Measurements from ENCODE around the gene SAXO1. TPM values are rescaled to one million over a fixed set of nuclear protein-coding genes. Genes with fewer than 3 reads are reported as not detected.

The SAXO1 gene
- polyA plus RNA-seq, 1 donor from 2014 or later: not detected

GRCh38 chr9:18981476-18982261, 51.3 kb downstream of the SAXO1 start:
- Histone ChIP-seq H3K4me2 (ENCODE audit: low read length) (no peak overlapping the region), H2AFZ (ENCODE audit: low read depth, low read length) (no peak overlapping the region), H3K27ac (ENCODE audit: low read length) (no peak overlapping the region), H3K27me3 (ENCODE audit: insufficient read depth, low read depth, low read length) (no peaks in the 10 kb centered on the region), H3K36me3 (ENCODE audit: insufficient read depth, low read length) (no peaks in the 10 kb centered on the region), H3K9me3 (ENCODE audit: low read length) (peaks cover 5% of the 10 kb centered on the region), H3K9ac (ENCODE audit: low read length) (no peak overlapping the region), H3K4me3 (ENCODE audit: low read length) (no peak overlapping the region), H4K20me1 (ENCODE audit: insufficient read depth) (no peaks in the 10 kb centered on the region), H3F3A (ENCODE audit: insufficient read depth, low read length, poor library complexity, severe bottlenecking) (no peaks in the 10 kb centered on the region), H3K9me2 (ENCODE audit: insufficient read depth, low read length) (no peaks in the 10 kb centered on the region), H3K79me2 (replicated peaks; ENCODE audit: insufficient read depth, low read length) (no peaks in the 10 kb centered on the region)
- TF ChIP-seq MXI1 (conservative IDR thresholded peaks at IDR 0.05; ENCODE audit: poor library complexity, severe bottlenecking) (no peak), EP300 (conservative IDR thresholded peaks at IDR 0.05; ENCODE audit: poor library complexity, severe bottlenecking) (no peak), SMC3 (conservative IDR thresholded peaks at IDR 0.05; ENCODE audit: poor library complexity) (no peak), RAD21 (conservative IDR thresholded peaks at IDR 0.05) (no peak)
- TF ChIP-seq, protein P1, sequence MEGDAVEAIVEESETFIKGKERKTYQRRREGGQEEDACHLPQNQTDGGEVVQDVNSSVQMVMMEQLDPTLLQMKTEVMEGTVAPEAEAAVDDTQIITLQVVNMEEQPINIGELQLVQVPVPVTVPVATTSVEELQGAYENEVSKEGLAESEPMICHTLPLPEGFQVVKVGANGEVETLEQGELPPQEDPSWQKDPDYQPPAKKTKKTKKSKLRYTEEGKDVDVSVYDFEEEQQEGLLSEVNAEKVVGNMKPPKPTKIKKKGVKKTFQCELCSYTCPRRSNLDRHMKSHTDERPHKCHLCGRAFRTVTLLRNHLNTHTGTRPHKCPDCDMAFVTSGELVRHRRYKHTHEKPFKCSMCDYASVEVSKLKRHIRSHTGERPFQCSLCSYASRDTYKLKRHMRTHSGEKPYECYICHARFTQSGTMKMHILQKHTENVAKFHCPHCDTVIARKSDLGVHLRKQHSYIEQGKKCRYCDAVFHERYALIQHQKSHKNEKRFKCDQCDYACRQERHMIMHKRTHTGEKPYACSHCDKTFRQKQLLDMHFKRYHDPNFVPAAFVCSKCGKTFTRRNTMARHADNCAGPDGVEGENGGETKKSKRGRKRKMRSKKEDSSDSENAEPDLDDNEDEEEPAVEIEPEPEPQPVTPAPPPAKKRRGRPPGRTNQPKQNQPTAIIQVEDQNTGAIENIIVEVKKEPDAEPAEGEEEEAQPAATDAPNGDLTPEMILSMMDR (IDR thresholded peaks at IDR 0.05; ENCODE audit: poor library complexity, severe bottlenecking): no peak

- Histone ChIP-seq H3K27ac (ENCODE audit: low read length) (no peak overlapping the region), H3K9me3 (ENCODE audit: low read length) (peaks cover 5% of the 10 kb centered on the region), H3K4me3 (ENCODE audit: low read length) (no peak overlapping the region), H4K20me1 (ENCODE audit: insufficient read depth) (no peaks in the 10 kb centered on the region), H3K36me3 (ENCODE audit: insufficient read depth, low read length) (no peaks in the 10 kb centered on the region), H3K79me2 (replicated peaks; ENCODE audit: insufficient read depth, low read length) (no peaks in the 10 kb centered on the region), H3K9me2 (ENCODE audit: insufficient read depth, low read length) (no peaks in the 10 kb centered on the region), H3K9ac (ENCODE audit: low read length) (no peak overlapping the region), H3K27me3 (ENCODE audit: insufficient read depth, low read depth, low read length) (no peaks in the 10 kb centered on the region), H3K4me2 (ENCODE audit: low read length) (no peak overlapping the region), H2AFZ (ENCODE audit: low read depth, low read length) (no peak overlapping the region), H3F3A (ENCODE audit: insufficient read depth, low read length, poor library complexity, severe bottlenecking) (no peaks in the 10 kb centered on the region)
- TF ChIP-seq SMC3 (conservative IDR thresholded peaks at IDR 0.05; ENCODE audit: poor library complexity): no peak
- no peak for TF ChIP-seq EP300 (conservative IDR thresholded peaks at IDR 0.05; ENCODE audit: poor library complexity, severe bottlenecking)
- no peak for TF ChIP-seq EZH2 (IDR thresholded peaks at IDR 0.05; ENCODE audit: borderline replicate concordance, insufficient read depth, low read length, poor library complexity, severe bottlenecking)
- TF ChIP-seq TAF1 (IDR thresholded peaks at IDR 0.05; ENCODE audit: low read depth): no peak
- no peak for TF ChIP-seq REST (IDR thresholded peaks at IDR 0.05; ENCODE audit: borderline replicate concordance)
These were observed 52.8 kb downstream of the SAXO1 start for GRCh38 chr9:18980189-18980588.

Data from neural cell (in vitro differentiated cells).